Measurements from ENCODE around the gene OLFML3.
"Not testable (repeated sequence)": the region's sequence is repeated elsewhere in the genome, so short reads cannot be mapped to it uniquely, and the experiment has no call there.

The OLFML3 gene

GRCh38 chr1:113978863-113979702 is at the start of gene OLFML3:
Gene OLFML3 (plus strand): TSS chr1:113979474. CDS start chr1:113979517, 43 bp downstream.
- DNase-seq = peak; percentile 72

GRCh38 chr1:113929750-113930498 is 49.4 kb upstream of the OLFML3 start:
- DNase-seq = no peak

GRCh38 chr1:113930499-113931161 is 48.6 kb upstream of the OLFML3 start:
- DNase-seq = no peak

GRCh38 chr1:113931451-113931851 is 47.8 kb upstream of the OLFML3 start:
- no peak for DNase-seq

GRCh38 chr1:113934006-113934405 is 45.3 kb upstream of the OLFML3 start:
- DNase-seq = no peak

GRCh38 chr1:113934511-113935055 is 44.7 kb upstream of the OLFML3 start:
- DNase-seq = no peak

- DNase-seq = no peak
Observed at GRCh38 chr1:113935176-113935575, 44.1 kb upstream of the OLFML3 start.

- DNase-seq = no peak
Observed at GRCh38 chr1:113935970-113936369, 43.3 kb upstream of the OLFML3 start.

- no peak for DNase-seq
Observed at GRCh38 chr1:113937146-113937545, 42.1 kb upstream of the OLFML3 start.

GRCh38 chr1:113938192-113938591 is 41.1 kb upstream of the OLFML3 start:
- no peak for DNase-seq

- DNase-seq = no peak
Observed at GRCh38 chr1:113940365-113941244, 38.7 kb upstream of the OLFML3 start.

GRCh38 chr1:113941245-113941559 is 38.1 kb upstream of the OLFML3 start:
- no peak for DNase-seq

- DNase-seq = no peak
Observed at GRCh38 chr1:113942527-113942926, 36.7 kb upstream of the OLFML3 start.

GRCh38 chr1:113943028-113943811 is 36.1 kb upstream of the OLFML3 start:
- no peak for DNase-seq

- DNase-seq = no peak
Observed at GRCh38 chr1:113945329-113945728, 33.9 kb upstream of the OLFML3 start.

- DNase-seq = no peak
Observed at GRCh38 chr1:113946112-113946511, 33.2 kb upstream of the OLFML3 start.

GRCh38 chr1:113946678-113947387 is 32.4 kb upstream of the OLFML3 start:
- DNase-seq = no peak

GRCh38 chr1:113947388-113948107 is 31.7 kb upstream of the OLFML3 start:
- no peak for DNase-seq

GRCh38 chr1:113948151-113948550 is 31.1 kb upstream of the OLFML3 start:
- DNase-seq = not testable (repeated sequence)

- DNase-seq = no peak
Observed at GRCh38 chr1:113949007-113949406, 30.3 kb upstream of the OLFML3 start.

Measured in SHP77 treated with DMSO at 0.1 percent for 48 hours (cell line).